IPS DF 4.7 (cell line): Measurements from ENCODE around the gene CIB4.

Source experiments
- DNase-seq: peaks from one replicate; pipeline ENCODE4 v3.0.0-alpha.2; 2013; ENCODE audit warnings: low spot score; ENCODE audit errors: extremely low read depth

CIB4 gene

DNA sequence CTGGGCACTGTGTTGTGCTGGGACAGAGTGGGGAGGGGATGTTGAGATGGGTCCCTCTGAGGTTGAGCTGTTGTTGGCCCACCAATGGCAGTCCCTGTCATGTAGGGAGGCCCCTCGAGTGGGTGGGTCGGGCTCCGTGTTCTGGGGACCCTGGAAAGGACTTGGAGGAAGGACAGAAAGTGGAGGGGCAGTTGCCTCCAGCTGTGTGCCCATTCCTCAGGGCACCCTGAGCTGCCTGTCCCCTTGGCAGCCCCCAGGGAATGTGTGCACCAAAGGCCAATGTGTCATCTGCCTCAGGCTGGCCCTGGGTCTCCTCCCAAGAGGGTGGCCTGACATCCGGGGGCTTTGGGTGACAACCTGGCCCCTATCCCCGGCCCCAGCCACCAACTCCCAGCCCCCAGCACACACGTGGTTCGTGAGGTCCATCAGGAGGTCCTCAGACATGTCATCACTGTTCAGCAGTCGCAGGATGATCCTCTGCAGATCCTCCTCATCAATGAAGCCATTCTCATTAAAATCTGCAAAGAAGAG is 57.7 kb downstream of the CIB4 start:
- DNase-seq, result no peak

DNA sequence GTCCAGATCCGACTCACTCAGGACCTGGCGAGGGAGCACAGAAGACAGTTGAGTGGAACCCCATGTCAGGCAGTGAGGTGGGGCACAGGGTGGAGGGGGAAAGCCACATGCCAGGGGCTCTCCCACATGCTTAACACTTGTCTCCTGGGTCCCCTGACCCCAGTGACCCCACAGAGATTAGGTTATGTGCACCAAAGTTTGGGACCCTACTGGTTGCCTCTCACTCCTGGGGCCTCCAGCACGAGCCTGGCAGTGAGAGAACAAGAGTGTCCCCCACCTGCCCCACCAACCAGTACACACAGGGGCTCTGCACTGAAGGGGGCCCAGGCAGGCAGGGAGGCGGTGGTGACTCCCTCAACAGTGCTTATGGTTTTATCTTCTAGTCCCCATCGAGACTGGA is 58.3 kb downstream of the CIB4 start:
- DNase-seq, result no peak

DNA sequence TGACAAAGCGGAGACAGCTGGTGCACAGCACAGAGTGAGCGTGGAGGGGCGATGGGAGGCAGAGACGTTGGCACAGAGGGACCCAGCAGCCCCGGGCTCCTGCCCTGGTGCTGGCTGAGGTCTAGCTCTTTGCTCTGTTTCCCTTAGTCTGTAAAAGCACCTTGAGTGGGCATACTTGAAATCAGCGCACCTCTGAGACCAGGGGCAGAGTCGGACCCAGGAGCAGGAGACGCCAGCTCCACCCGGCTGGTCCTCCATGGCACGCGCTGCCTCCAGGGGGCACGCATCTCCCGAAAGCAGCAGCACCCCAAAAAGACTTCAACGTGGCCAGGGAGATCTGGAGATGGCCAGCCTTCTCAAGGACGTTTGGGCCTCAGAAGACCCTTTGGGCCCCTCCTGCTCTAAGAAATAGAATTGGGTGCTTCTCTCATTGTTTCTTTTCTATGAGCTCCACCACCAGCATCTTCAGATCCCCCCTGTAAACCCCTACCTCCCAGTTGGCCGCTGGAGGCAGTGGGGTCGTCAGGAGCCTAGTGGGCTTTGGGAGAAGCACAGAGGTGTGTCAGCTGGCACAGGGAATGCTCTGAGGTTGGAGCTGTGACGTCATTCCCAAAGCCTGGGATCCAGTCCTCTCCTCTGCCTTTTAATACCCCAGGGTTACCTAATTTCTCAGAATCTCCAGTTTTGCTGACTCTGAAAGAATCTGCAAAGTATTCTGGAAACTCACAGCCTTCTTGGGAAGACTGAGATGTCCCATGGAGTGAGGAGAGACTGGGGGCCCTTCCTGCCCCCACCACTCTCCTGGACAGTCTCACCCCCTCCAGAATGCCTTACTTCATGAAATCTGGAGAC is 58.9 kb downstream of the CIB4 start:
- no peak for DNase-seq

DNA sequence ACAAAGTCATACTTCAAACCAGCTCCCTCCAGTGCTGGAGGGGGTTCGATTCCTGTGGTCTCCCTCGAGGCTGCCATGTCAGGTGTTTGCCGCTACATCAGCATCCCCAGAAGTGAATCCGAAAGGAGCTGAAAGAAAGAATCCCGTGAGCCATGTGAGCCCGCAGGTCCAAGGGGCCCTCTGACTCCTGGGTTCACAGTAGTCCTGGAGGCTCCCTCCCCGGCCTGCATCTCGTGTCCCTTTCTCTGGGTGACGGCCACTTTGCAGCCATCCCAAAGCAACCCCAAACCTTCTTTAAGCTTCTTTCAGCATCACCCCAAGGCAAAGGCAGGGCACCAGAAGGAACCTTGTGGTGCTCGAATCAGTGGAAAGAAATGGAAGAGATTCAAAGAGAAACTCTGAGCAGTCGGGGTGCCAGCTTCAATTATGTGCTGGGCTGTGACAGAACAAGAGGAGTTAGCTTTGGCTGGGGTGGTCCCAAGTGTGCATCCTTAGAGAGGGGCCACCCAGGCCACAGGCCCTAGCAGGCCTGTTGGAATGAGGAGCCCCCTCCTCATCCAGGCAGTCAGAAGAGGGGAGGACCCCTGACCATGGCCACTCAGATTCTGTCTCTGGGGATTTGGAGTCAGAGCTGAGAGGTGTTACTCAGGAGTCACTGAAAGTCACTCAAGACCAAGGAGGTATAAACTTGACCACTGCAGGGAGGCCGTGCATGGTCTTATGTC is 59.7 kb downstream of the CIB4 start:
- DNase-seq, result no peak

DNA sequence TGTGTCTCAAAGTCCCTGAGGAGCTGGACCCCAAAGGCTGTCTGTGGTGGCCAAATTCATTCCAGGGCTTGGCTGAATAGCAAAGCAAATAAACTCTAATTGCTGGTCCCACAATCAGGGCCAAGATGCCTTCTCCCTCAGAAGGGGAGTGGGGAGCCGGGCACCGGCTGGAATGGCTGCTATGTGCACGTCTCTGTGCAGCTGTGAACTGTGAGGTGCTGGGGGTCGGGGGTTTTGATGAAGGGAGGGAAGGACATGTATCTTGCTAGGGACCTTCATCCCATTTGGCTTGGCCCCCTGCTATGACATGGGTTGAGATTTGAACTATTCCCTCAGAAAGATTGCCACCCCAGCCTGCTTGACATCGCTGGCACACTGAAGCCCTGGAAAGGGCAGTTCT is 60.4 kb downstream of the CIB4 start:
- DNase-seq, result no peak

DNA sequence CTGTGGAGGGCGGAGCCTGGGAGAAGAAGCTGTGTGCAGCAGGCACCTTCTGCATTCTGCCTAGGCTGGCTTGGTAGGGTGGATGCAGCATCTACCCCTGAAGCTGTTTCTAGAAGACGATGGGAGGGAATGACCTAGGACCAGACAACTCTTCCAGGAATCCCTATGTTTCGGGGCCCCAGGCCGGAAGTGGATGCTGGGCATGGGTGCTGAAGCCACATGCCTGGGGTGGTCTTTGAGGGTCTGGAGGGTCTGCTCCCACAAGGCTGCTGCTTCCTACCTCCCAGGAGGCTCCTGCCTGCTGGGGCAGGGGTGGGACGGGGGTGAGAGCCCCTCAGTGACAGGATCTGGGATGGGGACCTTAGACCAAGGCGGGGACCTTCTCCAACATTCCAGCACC is 61.0 kb downstream of the CIB4 start:
- DNase-seq, result no peak

DNA sequence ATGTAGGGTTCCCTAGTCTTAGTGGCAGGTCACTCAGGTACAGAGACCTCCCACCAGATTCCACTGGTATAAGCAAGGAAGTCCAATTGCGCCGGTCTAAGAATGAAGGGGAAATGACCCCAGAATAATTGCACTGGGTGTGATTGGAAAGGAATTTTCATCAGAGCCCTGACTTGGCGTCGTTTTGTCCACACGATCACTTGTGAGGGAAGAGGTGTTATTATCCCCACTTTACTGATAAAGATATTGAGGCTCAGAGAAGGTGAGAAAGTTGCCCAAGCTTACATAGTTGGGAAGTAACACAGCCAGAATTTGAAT is 61.5 kb downstream of the CIB4 start:
- no peak for DNase-seq

DNA sequence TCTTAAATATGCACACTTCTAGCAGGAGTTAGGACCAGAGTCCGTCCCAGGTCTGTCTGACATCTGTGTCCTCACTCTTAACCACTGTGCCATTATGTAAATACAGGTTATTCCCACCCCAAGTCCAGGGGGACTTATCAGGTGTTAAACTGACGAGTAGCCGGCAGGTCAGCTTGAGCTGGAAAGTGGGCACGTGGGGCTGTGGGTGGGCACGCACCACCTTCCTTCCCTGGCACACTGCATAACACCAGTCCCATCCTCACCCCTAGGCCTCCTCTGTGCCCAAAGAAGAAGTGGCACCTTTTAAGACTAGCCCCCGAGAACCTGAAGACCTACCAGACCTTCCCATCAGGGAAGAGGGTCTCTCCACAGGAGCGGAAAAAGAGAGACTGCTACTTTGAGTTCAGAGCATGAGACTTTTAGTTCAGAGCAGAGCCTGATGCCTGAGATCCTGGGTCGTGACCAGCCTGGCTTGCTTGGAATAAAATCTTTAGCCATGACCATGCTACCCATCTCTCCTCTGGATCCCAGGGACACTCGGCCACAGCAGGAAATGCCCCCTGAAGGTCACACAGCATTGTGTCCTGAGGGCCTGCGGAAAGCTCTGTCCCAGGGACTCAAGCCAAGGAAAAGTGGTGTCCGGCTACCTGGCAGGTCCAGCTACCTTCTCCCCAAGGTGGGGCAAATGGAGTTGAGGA is 62.0 kb downstream of the CIB4 start:
- DNase-seq, result no peak

DNA sequence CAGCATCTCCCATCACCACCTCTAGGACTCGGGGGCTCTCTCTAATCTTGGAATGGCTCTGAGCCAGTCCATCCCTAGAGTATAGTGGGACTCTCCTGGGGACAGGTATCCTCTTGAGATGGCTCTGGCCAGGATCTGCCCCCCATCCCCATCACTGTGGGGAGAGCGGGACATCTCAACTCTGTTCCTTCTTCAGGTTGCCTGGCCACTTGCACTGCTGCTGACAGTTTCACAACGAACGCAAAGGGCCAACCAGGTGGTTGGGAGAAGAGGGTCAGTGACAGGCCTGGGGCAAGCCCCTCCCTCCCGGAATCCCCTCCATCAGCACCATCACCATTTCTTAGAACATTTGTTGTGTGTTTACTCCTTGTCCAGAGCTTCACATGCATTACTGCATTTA is 62.6 kb downstream of the CIB4 start:
- no peak for DNase-seq

DNA sequence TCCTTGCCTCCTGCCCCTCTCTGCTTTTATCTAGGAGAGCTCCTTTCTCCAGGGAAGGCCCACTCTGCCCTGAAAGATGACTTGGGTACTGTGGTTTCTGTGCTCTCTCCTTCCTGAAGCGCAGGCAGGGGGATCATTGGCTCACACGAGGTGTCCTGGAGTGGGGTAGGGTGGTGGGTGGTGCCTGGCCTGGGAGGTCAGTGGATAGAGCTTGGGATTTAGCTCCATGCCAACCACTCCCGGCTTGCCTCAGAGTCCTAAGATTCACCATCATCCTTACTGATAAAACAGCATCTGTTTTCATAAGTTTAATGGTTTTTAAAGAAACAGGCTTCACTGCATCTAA is 63.1 kb downstream of the CIB4 start:
- DNase-seq, result no peak

DNA sequence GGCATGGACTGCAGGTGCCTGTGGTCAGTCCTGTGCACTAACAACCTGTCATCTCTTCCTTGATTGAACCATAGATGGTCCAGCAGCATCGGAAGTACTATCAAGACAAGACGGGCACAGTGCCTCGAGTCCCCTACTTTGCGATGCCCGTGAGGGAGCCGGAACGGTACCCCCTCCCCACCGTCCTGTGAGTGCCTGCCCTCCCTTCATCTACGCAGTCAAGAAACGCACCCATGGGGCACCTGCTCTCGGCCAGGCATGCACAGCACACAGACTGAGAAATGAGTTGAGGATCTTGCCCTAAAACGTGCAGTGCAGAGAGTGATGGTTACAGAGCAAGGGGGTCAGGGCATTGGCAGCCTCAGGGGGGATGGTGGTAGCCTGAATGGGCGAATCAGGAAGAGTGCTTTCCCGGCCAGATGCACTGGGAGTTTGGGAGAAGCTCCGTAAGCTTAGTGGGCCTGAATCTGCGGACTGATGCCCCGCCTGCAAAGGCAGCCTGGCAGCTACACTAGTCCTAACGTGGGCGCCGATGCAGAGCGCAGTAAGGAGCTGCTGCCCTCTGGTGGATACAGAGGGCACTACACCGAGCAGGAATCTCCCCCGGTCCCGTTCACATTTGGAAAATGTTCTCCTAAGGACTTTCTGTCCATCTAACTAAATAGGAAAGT is 63.6 kb downstream of the CIB4 start:
- DNase-seq, result peak; percentile 46

DNA sequence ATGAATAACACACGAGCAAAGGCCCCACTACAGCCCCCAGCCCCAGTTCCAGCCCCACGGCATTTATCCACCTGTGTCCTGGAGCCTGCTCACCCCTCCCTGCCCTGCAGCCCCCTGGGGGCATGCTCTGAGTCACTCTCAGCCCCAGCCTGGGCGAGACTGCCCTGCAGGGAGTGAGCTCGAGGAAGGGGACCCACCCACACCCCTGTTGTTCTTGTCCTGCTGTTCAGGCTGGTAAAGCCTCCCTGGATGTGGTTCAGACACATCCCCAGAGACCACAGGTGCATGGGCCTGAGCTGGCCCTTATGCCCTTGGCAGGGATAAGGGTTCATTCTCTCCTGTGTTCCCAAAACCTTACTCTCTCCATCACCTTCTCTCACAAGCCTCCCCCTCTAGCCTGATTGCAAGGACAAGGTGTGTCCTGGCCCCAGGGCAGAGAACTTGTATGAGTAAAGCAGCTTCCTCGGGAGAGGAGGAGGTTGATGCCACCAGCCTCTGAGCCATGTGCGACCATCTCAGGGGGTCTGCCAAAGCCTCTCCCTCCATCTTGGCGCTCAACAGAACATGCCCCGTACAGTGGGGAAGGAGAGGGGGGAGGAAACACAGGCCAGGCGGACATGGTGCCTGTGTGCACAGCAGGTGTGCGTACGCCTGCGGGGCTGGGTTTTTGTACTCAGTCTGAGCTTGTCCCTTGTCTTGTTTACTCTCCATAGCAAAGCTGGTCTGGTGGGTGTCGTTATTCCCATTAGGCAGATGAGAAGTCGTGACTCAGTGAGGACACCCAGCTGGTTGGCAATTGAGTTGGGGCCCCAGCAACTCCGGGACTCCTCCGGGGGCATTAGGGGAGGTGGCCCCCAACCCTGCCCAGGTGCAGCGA is 64.4 kb downstream of the CIB4 start:
- DNase-seq, result no peak

DNA sequence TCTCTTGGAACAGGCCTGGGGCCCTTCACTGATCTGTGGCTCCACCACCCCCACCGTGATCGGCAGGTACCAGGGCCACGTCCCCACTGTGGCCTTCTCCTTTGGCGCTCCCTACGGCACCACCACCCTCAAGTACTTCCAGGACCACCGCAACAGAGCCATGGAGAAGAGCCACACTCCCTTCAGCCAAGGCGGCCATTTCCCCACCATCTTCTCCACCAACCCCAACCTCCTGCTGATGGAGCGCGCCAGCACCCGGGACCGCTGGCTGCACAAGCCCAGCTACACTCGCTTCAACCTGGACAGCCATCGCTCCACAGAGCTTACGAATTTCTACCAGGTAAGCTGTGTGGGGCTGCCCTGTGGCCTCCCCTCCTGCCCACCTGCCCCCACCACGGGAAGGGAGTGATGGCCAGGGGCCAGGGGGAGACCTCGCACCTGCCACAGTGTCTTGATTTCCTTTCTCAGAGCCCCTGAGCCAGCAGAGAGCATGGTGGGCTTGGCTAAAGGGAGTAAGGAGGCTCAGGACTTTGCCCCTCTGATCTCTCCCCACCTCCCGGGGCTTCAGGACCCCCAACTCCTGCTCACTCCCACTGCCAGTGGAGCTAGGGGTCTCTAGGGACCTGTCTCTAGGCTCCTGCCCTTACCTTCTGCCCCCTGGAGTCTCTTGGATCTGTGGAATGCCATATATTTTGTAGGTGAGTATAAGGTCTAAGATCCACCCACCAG is 65.2 kb downstream of the CIB4 start:
- no peak for DNase-seq

DNA sequence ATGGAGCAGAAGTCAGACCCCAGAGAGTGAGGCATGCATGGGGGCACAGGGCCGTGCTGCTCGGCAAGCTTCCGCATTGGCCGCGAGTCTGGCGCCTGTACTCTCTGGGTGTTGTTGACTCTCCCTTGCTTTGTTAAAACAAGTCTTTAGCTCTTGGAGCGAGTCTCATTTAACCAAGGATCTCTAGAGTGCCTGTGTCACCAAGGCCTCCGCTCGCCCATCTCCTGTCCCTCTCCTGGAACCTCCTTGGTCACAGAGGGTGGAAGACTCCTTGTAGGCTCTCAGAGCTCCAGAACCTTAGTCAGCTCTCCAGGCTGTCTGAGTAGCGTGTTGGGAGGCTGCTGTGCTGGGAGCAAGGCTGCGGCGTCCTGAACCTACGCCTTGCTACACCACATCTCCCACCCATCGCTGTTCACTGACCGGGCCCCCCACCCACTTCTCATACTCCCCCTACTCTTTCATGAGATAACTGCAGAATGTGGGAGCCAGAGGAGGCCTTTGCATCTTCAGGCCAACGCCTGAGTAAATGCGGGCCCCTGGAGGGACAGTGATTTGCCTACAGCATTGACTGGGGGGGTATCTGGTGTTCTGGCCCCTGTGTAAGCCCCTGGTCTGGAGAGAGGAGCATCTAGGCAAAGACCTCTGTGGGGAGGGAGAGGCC is 66.1 kb downstream of the CIB4 start:
- no peak for DNase-seq

DNA sequence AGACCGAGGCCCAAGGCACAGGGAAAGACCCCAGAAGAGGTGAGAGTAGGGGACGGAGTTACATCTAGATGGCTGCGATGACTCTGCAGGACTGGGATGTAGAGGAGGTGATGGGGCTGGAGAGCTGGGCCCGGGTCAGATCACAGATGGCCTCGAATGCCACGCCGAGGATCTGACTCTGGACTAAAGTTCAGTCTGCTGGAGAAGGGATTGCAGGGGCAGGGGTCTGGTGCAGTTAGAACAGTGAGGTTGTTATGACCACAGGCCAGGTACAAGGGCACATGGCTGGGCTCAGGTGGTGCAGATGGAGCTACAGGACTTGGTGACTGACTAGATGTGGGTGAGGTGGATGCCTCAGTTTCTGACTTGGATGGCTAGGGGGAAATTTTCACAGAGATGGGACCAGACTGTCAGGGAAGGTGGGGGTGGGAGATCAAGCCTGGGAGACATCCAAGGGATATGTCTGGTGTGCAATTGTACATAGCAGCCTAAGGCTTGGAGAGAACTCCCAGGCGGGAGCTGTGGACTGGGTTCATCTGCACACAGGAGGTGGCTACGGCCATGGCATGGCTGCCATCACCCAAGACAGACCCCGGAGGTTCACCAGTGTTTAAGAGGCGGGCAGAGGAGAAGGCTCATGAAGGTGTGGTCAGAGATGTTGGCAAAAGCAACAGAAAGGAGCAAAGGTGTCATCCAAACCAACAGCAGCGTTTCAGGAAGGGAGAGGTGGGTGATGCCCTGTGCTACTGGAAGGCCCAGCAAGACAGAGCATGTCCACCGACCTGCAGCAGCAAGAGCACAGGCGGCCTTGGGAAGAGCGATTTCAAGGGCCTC is 66.9 kb downstream of the CIB4 start:
- DNase-seq, result no peak

DNA sequence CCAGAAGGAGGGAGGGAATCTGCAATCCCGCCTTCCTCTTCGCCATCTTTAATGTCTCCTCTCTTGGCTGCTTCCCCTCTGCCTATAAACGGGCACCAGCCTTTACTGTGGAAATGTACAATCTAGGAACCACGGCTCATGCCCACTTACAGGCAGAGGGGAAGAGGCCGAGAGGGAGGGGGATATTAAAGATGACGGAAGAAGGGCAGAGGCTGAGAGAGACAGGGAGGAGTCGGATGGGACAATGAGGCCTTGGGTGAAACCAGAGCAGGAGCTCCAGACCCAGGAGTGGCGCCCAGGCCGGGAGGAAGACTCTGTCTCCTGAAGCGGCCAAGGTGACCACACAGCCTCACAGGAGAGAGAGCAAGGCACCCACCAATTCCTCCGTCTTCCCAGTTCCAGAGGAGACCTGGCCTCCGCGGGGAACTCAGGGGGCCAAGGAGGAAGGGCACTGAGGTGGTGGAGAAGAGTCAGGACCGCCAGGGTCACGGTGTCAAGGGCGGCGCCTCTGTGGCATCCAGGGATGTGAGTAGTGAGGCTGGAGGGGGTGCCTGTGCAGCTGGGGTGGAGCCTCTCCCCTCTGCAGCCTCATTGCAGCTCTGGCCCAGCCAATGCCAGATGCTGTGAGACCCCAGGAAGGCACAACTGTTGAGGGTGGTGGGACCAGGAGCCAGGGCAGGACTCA is 67.8 kb downstream of the CIB4 start:
- DNase-seq, result no peak

DNA sequence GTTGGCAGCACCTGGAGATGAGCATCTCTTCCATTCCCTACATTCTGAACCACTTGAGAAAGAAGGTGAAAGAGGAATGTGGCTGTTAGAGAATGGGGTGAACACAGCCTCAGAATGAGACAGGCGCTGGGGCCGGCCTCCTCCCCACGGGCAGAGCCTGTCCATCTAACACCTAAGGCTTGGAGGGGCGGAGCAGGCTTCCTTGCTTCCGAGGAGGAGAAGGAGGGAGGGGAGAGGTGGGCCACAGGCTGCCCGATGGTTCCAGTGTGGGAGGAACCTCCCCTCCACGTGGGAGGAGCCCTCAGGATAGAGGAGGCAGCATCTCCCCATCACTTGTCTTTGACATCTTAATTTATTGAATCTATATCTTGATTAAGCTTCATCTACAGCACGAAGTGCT is 68.6 kb downstream of the CIB4 start:
- no peak for DNase-seq

DNA sequence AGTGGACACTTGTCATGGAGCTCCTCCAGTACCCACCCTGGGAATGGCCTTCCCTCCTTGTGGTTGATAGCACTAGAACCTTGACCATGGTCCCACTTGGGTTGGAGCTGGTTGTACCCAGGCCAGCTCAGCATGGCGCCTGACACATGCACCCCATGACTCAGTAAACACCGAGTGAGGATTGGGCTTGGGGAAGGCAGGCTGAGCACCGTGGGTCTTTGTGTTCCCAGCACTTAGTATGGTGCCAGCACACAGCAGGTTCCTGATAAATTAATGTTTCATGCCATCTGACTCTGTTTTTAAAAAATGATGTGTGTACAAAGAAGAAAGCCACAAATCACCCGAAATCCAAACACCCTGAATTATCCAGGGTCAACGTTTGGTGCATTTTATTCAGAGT is 69.8 kb downstream of the CIB4 start:
- no peak for DNase-seq
